PC-9 (cell line): ENCODE data around the gene CCDC81.

Source experiments
- EZH2 ChIP-seq: fragments of 200-600 bp; sonication (generic); IDR thresholded peaks from 2 replicates; pipeline ENCODE4 v1.8.0; 2017; ENCODE audit warnings: antibody characterized with exemption, low read depth
- TF ChIP-seq, protein P1 (sequence below): fragments of 200-600 bp; sonication (generic); conservative IDR thresholded peaks from 2 replicates; pipeline ENCODE4 v1.6.1; 2017; ENCODE audit warnings: mixed run types, antibody characterized with exemption, mild to moderate bottlenecking, moderate library complexity

DNA sequence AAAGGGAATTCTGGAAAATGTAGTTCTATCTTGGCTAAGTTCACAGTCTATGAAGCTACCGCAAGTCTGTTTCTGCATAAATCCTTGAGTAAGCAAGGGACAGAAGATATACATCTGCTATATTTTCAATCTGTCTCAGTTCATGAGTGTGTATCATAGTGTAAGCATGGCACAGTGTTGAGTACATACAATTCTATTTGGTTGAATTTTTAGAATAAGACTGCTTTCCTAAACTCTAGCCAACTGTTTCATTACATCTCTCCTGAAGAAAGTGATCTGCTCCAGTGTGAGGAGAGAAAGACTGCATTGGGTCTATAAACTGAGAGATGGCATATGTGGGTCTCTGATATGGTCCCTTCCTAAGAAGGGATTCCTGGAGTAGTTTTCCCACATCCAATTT is 2.6 kb upstream of the CCDC81 start:
- TF ChIP-seq, protein P1, sequence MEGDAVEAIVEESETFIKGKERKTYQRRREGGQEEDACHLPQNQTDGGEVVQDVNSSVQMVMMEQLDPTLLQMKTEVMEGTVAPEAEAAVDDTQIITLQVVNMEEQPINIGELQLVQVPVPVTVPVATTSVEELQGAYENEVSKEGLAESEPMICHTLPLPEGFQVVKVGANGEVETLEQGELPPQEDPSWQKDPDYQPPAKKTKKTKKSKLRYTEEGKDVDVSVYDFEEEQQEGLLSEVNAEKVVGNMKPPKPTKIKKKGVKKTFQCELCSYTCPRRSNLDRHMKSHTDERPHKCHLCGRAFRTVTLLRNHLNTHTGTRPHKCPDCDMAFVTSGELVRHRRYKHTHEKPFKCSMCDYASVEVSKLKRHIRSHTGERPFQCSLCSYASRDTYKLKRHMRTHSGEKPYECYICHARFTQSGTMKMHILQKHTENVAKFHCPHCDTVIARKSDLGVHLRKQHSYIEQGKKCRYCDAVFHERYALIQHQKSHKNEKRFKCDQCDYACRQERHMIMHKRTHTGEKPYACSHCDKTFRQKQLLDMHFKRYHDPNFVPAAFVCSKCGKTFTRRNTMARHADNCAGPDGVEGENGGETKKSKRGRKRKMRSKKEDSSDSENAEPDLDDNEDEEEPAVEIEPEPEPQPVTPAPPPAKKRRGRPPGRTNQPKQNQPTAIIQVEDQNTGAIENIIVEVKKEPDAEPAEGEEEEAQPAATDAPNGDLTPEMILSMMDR = no peak
- no peak for TF ChIP-seq EZH2
